Testis (tissue), 2 donors: ENCODE results near the gene OPALIN.

Experiments
- CTCF ChIP-seq, 3 experiments: fragments of 450-650 bp in 2 of 3; fragments of 200-600 bp in 1 of 3; sonication (generic) in 1 of 3; IDR thresholded peaks; one replicate each; pipeline ENCODE4 v1.5.1; 2016 to 2019; ENCODE audit warnings: antibody characterized with exemption in 3 of 3, mild to moderate bottlenecking in 2 of 3, moderate library complexity in 1 of 3
- POLR2A ChIP-seq: fragments of 450-650 bp; IDR thresholded peaks from one replicate; pipeline ENCODE4 v1.6.1; 2017; ENCODE audit warnings: antibody characterized with exemption, mild to moderate bottlenecking, moderate library complexity

DNA sequence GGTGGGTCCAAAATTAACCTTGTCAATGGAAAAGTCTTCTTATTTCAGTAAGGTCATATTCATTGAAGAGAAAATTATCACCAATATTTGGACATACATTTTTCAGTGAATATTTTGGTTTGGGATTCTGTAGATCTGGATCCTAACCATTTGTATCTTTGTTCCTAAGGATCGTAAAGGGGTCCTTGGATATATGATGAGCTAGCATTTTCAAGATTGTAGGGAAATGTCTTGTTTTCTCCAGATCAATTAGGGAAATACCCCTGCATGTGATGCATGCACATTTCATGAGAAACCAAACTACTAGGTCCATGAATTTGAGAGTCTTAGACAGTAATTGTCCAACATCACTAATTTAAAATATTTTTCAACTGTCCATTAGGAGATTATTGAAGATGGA lies 36.5 kb downstream of the OPALIN start:
- TF ChIP-seq POLR2A (no peak), CTCF (IDR thresholded peaks at IDR 0.05) (no peak)
